B cell (primary cell): ENCODE data around the gene NOD2. TPM values are rescaled to one million over a fixed set of nuclear protein-coding genes. Genes with fewer than 3 reads are reported as not detected.

Experiments
- ATAC-seq: fragments of 200-7000 bp; cut with Tn5 transposase; one replicate; pipeline ENCODE4 v1.10.0; 2021; ENCODE audit warnings: low read depth, mild to moderate bottlenecking, moderate number of reproducible peaks, moderate library complexity
- CTCF ChIA-PET: fragments of 350-600 bp; sonication (Branson Sonifier 250); formaldehyde crosslinking; loops from one replicate; lab custom pipeline; 2021; ENCODE audit warnings: antibody characterized with exemption, inconsistent platforms; lab: Charles Lee
- POLR2A ChIA-PET: fragments of 350-600 bp; sonication (Branson Sonifier 250); formaldehyde crosslinking; loops from one replicate; lab custom pipeline; 2021; ENCODE audit warnings: antibody characterized with exemption; lab: Charles Lee
- DNase-seq: peaks from one replicate; pipeline ENCODE4 v3.0.0; 2013
- H2AFZ ChIP-seq: 2 replicates; pipeline ENCODE4 v1.6.1; 2012; ENCODE audit warnings: mild to moderate bottlenecking, low read depth, low read length; ENCODE audit not compliant: insufficient read depth, poor library complexity, severe bottlenecking
- H3K27ac ChIP-seq, 2 donors: 1 replicate in 1 of 2; 2 replicates in 1 of 2; pipeline ENCODE4 v1.5.1; 2012 to 2013; ENCODE audit warnings: low read length in 2 of 2, mild to moderate bottlenecking in 2 of 2, moderate library complexity in 1 of 2
- H3K27me3 ChIP-seq, 4 experiments: fragments of 200-600 bp in 1 of 4; sonication (generic) in 1 of 4; replicated peaks in 1 of 4; 1 replicate in 2 of 4; 2 replicates in 2 of 4; pipeline versions ENCODE4 v1.6.1 to v1.7.0; 2013 to 2016; ENCODE audit warnings: low read length in 3 of 4, mild to moderate bottlenecking in 2 of 4, mixed read lengths in 1 of 4, moderate library complexity in 1 of 4; ENCODE audit not compliant: insufficient read depth in 4 of 4, control insufficient read depth in 3 of 4; ENCODE audit errors: control extremely low read depth in 1 of 4
- H3K36me3 ChIP-seq, 2 experiments: replicated peaks in 1 of 2; 1 replicate in 1 of 2; 2 replicates in 1 of 2; pipeline versions ENCODE4 v1.6.1 to v1.7.1; 2013; ENCODE audit warnings: low read length in 1 of 2; ENCODE audit not compliant: insufficient read depth in 2 of 2, control insufficient read depth in 1 of 2; ENCODE audit errors: control extremely low read depth in 1 of 2, extremely low read depth in 1 of 2
- H3K4me1 ChIP-seq, 2 donors: fragments of 200-600 bp in 1 of 2; sonication (generic) in 1 of 2; 1 replicate in 1 of 2; 2 replicates in 1 of 2; pipeline versions ENCODE4 v1.5.1 to v1.6.1; 2013 to 2017; ENCODE audit warnings: low read length in 2 of 2; ENCODE audit not compliant: control insufficient read depth in 2 of 2, insufficient read depth in 2 of 2
- H3K4me2 ChIP-seq: replicated peaks from 2 replicates; pipeline ENCODE3; 2012; ENCODE audit warnings: mild to moderate bottlenecking, low read depth, low read length; ENCODE audit not compliant: poor library complexity, severe bottlenecking
- H3K4me3 ChIP-seq, 5 experiments: fragments of 200-600 bp in 1 of 5; sonication (generic) in 1 of 5; 1 replicate in 3 of 5; 2 replicates in 2 of 5; pipeline versions ENCODE4 v1.5.1 to v1.7.0; 2011 to 2016; ENCODE audit warnings: low read length in 4 of 5, mild to moderate bottlenecking in 4 of 5, low read depth in 2 of 5, control low read depth in 1 of 5, moderate library complexity in 1 of 5; ENCODE audit not compliant: insufficient read depth in 1 of 5; ENCODE audit errors: control extremely low read depth in 1 of 5, extremely low read depth in 1 of 5
- H3K79me2 ChIP-seq: fragments of 200-600 bp; sonication (generic); one replicate; pipeline ENCODE4 v1.6.0; 2016; ENCODE audit warnings: low read length; ENCODE audit not compliant: control insufficient read depth, insufficient read depth
- H3K9ac ChIP-seq: fragments of 200-600 bp; sonication (generic); 2 replicates; pipeline ENCODE4 v1.6.1; 2017; ENCODE audit warnings: mild to moderate bottlenecking, low read length, moderate library complexity
- H3K9me3 ChIP-seq, 3 donors: one replicate each; pipeline versions ENCODE4 v1.6.1 to v1.7.1; 2013; ENCODE audit warnings: low read length in 2 of 3; ENCODE audit not compliant: control insufficient read depth in 2 of 3, insufficient read depth in 1 of 3; ENCODE audit errors: control extremely low read depth in 1 of 3
- H4K20me1 ChIP-seq: 2 replicates; pipeline ENCODE4 v1.6.0; 2012; ENCODE audit warnings: mild to moderate bottlenecking, low read length; ENCODE audit not compliant: insufficient read depth, control insufficient read depth, poor library complexity, severe bottlenecking
- H3K27ac Mint-ChIP-seq: one replicate; pipeline ENCODE4 v1.8.0; 2021; ENCODE audit warnings: mixed read lengths
- H3K27me3 Mint-ChIP-seq: one replicate; pipeline ENCODE4 v1.8.0; 2021; ENCODE audit warnings: mixed read lengths
- H3K4me1 Mint-ChIP-seq: one replicate; pipeline ENCODE4 v1.8.0; 2021; ENCODE audit warnings: mixed read lengths
- H3K4me3 Mint-ChIP-seq: one replicate; pipeline ENCODE4 v1.8.0; 2021; ENCODE audit warnings: mixed read lengths
- H3K9me3 Mint-ChIP-seq: one replicate; pipeline ENCODE4 v1.8.0; 2022; ENCODE audit warnings: mixed read lengths; ENCODE audit not compliant: insufficient read depth
- CTCF ChIP-seq: fragments of 200-600 bp; IDR thresholded peaks from one replicate; pipeline ENCODE4 v1.8.0; 2022; ENCODE audit warnings: antibody characterized with exemption, mild to moderate bottlenecking
- EZH2 ChIP-seq: IDR thresholded peaks from 2 replicates; pipeline ENCODE4 v1.6.1; 2012; ENCODE audit warnings: borderline replicate concordance, low read depth, mild to moderate bottlenecking, moderate library complexity, low read length; ENCODE audit not compliant: insufficient read depth, poor library complexity, severe bottlenecking
- WGBS: methylation state at CpG from one replicate; pipeline ENCODE4 v1.1.5; 2013; ENCODE audit warnings: missing lambda C conversion rate; ENCODE audit not compliant: insufficient coverage; 5-methylcytosine and 5-hydroxymethylcytosine counted together
- intact Hi-C: fragments of 100-400 bp; cut with micrococcal nuclease; formaldehyde crosslinking; loops from one replicate; pipeline ENCODE4 v1.10.0; 2022
- polyA plus RNA-seq: library from polyadenylated mRNA; depleted of rRNA; stranded (reverse); fragments of >200 nt; gene quantifications from 2 replicates; pipeline ENCODE4 v1.2.3, GENCODE V29; 2012
- total RNA-seq, 2 donors: library from RNA; stranded (reverse); fragments of 120-200 nt in 1 of 2; gene quantifications; 1 replicate in 1 of 2; 2 replicates in 1 of 2; pipeline versions ENCODE4 v1.2.3 to v1.2.4, GENCODE V29; 2013 to 2022

Gene NOD2
- total and polyA plus RNA-seq, 2 donors (not counting 1 experiment from before 2014, with no cell fraction given) = 1.2 to 1.8 TPM

GRCh38 chr16:50721549-50722404, 28.4 kb downstream of the NOD2 start:
- no peak for ATAC-seq
- no peak overlapping the region for H3K9ac ChIP-seq
- Mint-ChIP-seq H3K27ac (no peak overlapping the region), H3K4me3 (no peak overlapping the region), H3K9me3 (peaks cover 12% of the 10 kb centered on the region), H3K27me3 (no peaks in the 10 kb centered on the region), H3K4me1 (no peaks in the 10 kb centered on the region)
- ChIA-PET POLR2A (no interaction called here), CTCF (no interaction called here)
- no peaks in the 10 kb centered on the region for H4K20me1 ChIP-seq
- TF ChIP-seq CTCF = no peak
- TF ChIP-seq EZH2 = no peak
- no peak for DNase-seq
- H3K9me3 ChIP-seq = peaks cover 0 to 11% (median 5%) of the 10 kb centered on the region in 3 donors
- WGBS = 83% methylated on average over 3 of the region's 6 CpGs
- no peaks in the 10 kb centered on the region for H3K27me3 ChIP-seq
- H3K79me2 ChIP-seq = no peaks in the 10 kb centered on the region
- H3K4me3 ChIP-seq = no peak overlapping the region
- intact Hi-C loops = no loop called here
- H3K4me2 ChIP-seq = no peak overlapping the region
- H2AFZ ChIP-seq = no peak overlapping the region
- no peak overlapping the region for H3K27ac ChIP-seq
- no peaks in the 10 kb centered on the region for H3K36me3 ChIP-seq
- H3K4me1 ChIP-seq = peaks cover 0 to 4% of the 10 kb centered on the region in 2 donors

DNA sequence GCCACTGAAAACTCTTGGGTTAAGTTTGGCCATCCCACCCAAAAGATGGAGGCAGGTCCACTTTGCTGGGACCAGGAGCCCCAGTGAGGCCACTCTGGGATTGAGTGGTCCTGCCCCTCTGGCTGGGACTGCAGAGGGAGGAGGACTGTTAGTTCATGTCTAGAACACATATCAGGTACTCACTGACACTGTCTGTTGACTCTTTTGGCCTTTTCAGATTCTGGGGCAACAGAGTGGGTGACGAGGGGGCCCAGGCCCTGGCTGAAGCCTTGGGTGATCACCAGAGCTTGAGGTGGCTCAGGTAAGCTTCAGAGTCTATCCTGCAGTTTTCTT, 29.0 kb downstream of the NOD2 start:
- POLR2A ChIA-PET = no interaction called here
- H3K27me3 Mint-ChIP-seq = no peaks in the 10 kb centered on the region

More for the DNA sequence above, 29.0 kb downstream of the NOD2 start:
- H3K4me1 Mint-ChIP-seq = no peaks in the 10 kb centered on the region
- no peak overlapping the region for H3K27ac Mint-ChIP-seq
- H3K4me3 Mint-ChIP-seq = no peak overlapping the region
- WGBS = 100% methylated on average over 1 of the region's 1 CpG
- peaks cover 0 to 4% of the 10 kb centered on the region in 2 donors for H3K4me1 ChIP-seq
- H3K79me2 ChIP-seq = no peaks in the 10 kb centered on the region
- ATAC-seq = no peak
- DNase-seq = no peak
- no peak overlapping the region for H3K4me3 ChIP-seq
- no peak overlapping the region for H2AFZ ChIP-seq
- H3K9ac ChIP-seq = no peak overlapping the region
- H3K4me2 ChIP-seq = no peak overlapping the region
- no peak for TF ChIP-seq CTCF
- no peak for TF ChIP-seq EZH2
- no peak overlapping the region for H3K27ac ChIP-seq
- intact Hi-C loops = no loop called here
- CTCF ChIA-PET = no interaction called here
- H3K36me3 ChIP-seq = no peaks in the 10 kb centered on the region
- peaks cover 12% of the 10 kb centered on the region for H3K9me3 Mint-ChIP-seq
- no peaks in the 10 kb centered on the region for H4K20me1 ChIP-seq
- peaks cover 0 to 11% (median 5%) of the 10 kb centered on the region in 3 donors for H3K9me3 ChIP-seq
- no peaks in the 10 kb centered on the region for H3K27me3 ChIP-seq
